Measurements from ENCODE around the gene ATMIN. TPM values are rescaled to one million over a fixed set of nuclear protein-coding genes. Genes with fewer than 3 reads are reported as not detected.
A peak's percentile ranks its signal among the peaks of the same experiment; 100 is the strongest.

Gene ATMIN
- total RNA-seq, 1 donor from 2014 or later = 29.9 TPM

GRCh38 chr16:81069063-81069462 is 33.4 kb downstream of the ATMIN start:
- no peak for DNase-seq (ENCODE audit: low read depth, low spot score)

DNA sequence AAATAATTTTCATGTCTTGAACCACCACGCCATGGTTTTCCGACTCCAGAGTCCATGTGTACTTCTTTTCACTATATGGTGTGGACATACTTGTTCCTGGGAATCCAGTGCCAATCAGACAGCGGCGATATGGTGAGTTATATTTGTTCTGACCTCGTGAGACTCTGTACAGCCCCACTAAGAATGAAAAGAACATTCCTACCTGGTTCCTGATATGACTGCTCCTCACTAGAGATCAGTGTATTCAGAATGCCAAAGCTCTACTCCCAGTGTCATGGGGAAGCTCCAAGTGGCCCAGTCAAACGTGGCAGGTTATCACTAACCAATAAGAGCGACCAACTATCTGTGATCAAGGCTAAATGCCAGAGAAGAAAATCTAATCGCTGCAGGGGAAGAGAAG is 35.3 kb downstream of the ATMIN start:
- no peak for DNase-seq (ENCODE audit: low read depth, low spot score)

- no peak for DNase-seq (ENCODE audit: low read depth, low spot score)
Observed at GRCh38 chr16:81071805-81072204, 36.2 kb downstream of the ATMIN start.

- DNase-seq (ENCODE audit: low read depth, low spot score) = no peak
Observed at GRCh38 chr16:81073560-81074330, 38.1 kb downstream of the ATMIN start.

GRCh38 chr16:81076566-81077075 is 41.0 kb downstream of the ATMIN start:
- peak; percentile 40 for DNase-seq (ENCODE audit: low read depth, low spot score)

DNA sequence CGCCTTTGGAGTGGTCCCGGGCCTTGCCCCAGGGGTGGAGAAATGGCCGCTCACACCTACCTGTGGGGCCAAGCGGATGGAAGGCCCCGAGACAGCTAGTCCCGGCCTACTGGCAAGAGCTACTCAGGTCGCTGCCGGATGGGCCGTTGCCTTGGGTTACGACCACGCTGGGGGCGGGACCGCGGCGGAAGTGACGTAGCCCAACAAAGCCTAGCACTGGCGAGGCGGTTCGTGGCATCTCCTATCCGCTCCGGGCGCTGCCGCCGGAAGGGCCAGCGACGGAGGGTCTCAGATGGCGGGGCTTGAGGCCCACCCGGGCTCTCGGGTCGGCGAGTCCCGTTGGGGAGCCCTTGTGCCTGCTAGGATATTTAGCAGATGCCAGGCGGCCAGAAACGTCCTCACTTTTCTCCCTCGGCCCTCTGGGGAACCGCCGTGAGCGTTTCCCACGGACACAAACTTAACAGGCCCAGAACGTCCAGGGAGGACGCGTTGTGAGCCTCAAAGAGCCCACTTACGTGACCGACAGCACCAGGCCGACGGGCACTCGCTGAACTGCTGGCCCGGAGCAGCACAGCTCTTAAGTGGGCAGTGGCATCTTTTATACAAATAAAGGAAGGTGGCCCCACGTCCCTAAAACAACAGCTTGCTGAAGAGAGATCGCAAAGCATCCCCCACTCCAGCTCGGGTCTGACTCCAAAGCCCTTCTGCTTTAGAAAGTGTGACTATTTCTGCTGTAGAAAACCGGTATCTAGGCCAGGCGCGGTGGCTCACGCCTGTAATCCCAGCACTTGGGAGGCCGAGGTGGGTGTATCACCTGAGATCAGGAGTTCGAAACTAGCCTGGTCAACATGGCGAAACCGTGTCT is 41.7 kb downstream of the ATMIN start, which contains the start of gene C16orf46:
Gene C16orf46, minus strand, starts transcription at position 163 of the 865 bp plus-strand sequence. CDS start 13,283 bp downstream, outside the sequence.
- DNase-seq (ENCODE audit: low read depth, low spot score) = peak; percentile 82

DNA sequence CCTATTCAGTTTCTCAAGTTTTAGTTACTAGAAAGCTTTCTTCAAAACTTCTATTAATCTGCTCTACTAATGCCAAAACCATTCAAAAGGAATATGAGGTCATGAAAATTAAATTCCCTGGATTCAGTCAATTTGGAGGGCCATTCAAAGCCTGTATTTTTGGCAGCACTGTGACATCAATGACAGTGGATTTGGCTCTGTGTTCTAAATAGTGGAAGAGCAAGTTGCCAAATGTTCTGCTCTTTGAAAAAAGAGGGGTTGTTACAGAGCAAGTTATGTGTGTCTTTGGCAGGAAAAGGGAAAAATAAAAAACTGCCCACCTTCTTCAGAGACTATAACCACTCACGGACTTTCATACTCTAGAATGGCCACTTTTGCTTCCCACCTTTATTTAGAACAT is 44.6 kb downstream of the ATMIN start:
- no peak for DNase-seq (ENCODE audit: low read depth, low spot score)

DNA sequence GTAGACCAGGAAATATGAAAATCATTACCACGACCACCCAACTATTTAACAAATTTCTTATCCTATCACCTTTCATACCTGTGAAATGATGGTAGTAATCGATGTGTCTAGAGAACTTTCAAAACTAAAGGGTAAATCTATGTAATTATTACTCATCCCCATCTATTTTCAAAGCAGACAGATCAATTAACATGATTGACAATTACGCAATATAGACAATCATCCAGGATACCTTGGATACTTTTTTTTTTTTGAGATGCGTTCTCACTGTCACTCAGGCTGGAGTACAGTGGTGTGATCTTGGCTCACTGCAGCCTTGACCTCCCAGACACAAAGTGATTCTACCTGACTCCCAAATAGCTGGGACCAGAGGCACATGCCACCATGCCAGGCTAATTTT is 45.4 kb downstream of the ATMIN start:
- DNase-seq (ENCODE audit: low read depth, low spot score) = no peak

- no peak for DNase-seq (ENCODE audit: low read depth, low spot score)
Observed at GRCh38 chr16:81088836-81089235, 53.2 kb downstream of the ATMIN start.

GRCh38 chr16:81094771-81095251 is 59.2 kb downstream of the ATMIN start:
- no peak for DNase-seq (ENCODE audit: low read depth, low spot score)

DNA sequence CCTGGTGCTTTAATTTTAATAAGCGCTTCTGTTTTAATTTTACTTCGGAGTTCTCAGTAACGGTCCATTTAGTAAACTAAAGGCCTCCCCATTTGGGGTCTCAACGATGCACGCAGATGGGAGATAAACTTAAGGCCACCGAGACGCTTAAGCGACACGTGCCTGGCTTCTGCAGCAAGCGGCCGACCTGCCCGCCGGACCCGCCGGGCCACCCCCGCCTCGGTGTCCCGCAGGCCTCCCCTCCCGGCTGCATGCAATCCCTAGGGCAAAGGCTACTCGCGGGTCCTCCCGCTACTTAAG is 60.0 kb downstream of the ATMIN start:
- DNase-seq (ENCODE audit: low read depth, low spot score) = no peak

DNA sequence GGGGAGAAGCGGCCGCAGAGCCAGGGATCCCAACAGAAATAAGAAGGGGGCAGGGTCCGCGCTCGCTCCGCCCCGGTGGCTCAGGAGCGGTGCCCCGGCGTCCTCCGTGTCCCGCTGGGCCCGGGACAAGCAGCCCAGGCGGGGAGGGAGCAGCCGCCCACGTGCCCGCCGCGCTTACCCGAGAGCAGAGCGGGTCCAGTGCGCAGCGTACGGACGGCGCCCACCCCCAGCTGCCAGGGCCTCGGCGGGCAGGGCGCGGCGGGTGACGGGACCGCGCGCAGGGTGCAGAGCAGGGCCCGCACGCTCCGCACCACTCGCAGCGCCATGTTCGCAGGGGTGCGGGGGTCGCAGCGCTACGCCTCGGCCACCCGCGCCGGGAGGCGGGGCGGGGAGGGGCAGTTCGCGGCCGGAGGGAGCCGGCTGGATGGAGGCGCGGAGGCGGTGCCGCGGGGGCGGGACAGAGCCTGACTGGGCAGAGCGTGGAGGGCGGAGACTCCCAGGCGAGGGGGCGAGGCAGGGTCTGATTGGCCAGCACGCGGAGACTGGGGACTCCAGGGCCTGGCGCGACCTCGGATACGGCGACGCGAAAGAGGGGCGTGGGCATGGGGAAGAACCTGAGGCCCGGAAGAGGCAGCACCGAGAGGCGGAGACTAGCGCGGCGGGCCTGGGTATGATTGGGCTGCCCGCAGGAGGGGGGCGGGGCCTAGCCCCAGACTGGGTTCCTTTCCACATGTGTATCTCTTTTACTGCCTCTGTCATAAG is 60.5 kb downstream of the ATMIN start, which contains the start of gene GCSH:
Gene GCSH, minus strand, starts transcription at position 443 of the 762 bp plus-strand sequence. Its CDS starts 117 bp downstream, at position 326.
- peak; percentile 96 for DNase-seq (ENCODE audit: low read depth, low spot score)

DNA sequence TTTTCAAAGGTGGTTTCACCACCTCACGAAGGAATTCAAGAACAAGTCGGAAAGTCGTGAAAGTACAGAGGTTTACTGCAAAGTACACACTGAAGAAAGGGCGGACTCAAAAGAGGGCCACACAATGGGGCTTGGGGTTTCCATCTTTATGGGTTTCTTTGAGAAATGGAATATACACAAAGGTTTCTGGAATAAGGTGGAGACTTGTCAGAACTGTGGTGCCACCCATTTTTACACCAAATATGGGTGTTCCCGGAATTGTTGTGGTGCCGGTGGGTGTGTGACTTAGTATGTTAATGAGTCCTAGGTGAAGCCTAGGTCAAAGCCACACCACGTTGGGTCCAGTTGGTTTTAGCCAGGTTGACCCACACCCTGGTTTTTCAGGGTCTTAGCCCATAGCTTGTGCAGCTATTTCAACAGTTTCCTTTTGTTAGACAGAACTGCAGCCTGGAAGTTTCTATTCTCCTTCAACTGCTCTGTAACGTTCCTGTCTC is 61.1 kb downstream of the ATMIN start:
- no peak for DNase-seq (ENCODE audit: low read depth, low spot score)

Other genes starting within 250 kb of the ATMIN start
- gene CDYL2, start 231.2 kb upstream of the ATMIN start, total RNA-seq = 29.5 and 32.3 TPM in 2 replicates
- 50.1 and 67.4 TPM in 2 replicates for gene CMC2, start 29.0 kb upstream of the ATMIN start, total RNA-seq
- gene CENPN, start 28.6 kb upstream of the ATMIN start, total RNA-seq = 43.7 and 81.7 TPM in 2 replicates
- gene C16orf46, start 41.4 kb downstream of the ATMIN start, total RNA-seq = 0.13 and 0.35 TPM in 2 replicates
- gene GCSH, start 60.6 kb downstream of the ATMIN start, total RNA-seq = 16.2 and 16.3 TPM in 2 replicates
- 0.04 and 0.07 TPM in 2 replicates for gene BCO1, start 202.8 kb downstream of the ATMIN start, total RNA-seq

Measured in pulmonary artery endothelial cell (primary cell).